B cell (primary cell): ENCODE measurements around the gene MAGED4. TPM values are rescaled to one million over a fixed set of nuclear protein-coding genes. Genes with fewer than 3 reads are reported as not detected.
"Not testable (repeated sequence)": the region's sequence is repeated elsewhere in the genome, so short reads cannot be mapped to it uniquely, and the experiment has no call there.

Experiments used
- ATAC-seq: fragments of 200-7000 bp; cut with Tn5 transposase; one replicate; pipeline ENCODE4 v1.10.0; 2021; ENCODE audit warnings: low read depth, mild to moderate bottlenecking, moderate number of reproducible peaks, moderate library complexity
- CTCF ChIA-PET: fragments of 350-600 bp; sonication (Branson Sonifier 250); formaldehyde crosslinking; loops from one replicate; lab custom pipeline; 2021; ENCODE audit warnings: antibody characterized with exemption, inconsistent platforms; lab: Charles Lee
- POLR2A ChIA-PET: fragments of 350-600 bp; sonication (Branson Sonifier 250); formaldehyde crosslinking; loops from one replicate; lab custom pipeline; 2021; ENCODE audit warnings: antibody characterized with exemption; lab: Charles Lee
- DNase-seq: peaks from one replicate; pipeline ENCODE4 v3.0.0; 2013
- H2AFZ ChIP-seq: 2 replicates; pipeline ENCODE4 v1.6.1; 2012; ENCODE audit warnings: mild to moderate bottlenecking, low read depth, low read length; ENCODE audit not compliant: insufficient read depth, poor library complexity, severe bottlenecking
- H3K27ac ChIP-seq, 2 donors: 1 replicate in 1 of 2; 2 replicates in 1 of 2; pipeline ENCODE4 v1.5.1; 2012 to 2013; ENCODE audit warnings: low read length in 2 of 2, mild to moderate bottlenecking in 2 of 2, moderate library complexity in 1 of 2
- H3K27me3 ChIP-seq, 4 experiments: fragments of 200-600 bp in 1 of 4; sonication (generic) in 1 of 4; replicated peaks in 1 of 4; 1 replicate in 2 of 4; 2 replicates in 2 of 4; pipeline versions ENCODE4 v1.6.1 to v1.7.0; 2013 to 2016; ENCODE audit warnings: low read length in 3 of 4, mild to moderate bottlenecking in 2 of 4, mixed read lengths in 1 of 4, moderate library complexity in 1 of 4; ENCODE audit not compliant: insufficient read depth in 4 of 4, control insufficient read depth in 3 of 4; ENCODE audit errors: control extremely low read depth in 1 of 4
- H3K36me3 ChIP-seq, 2 experiments: replicated peaks in 1 of 2; 1 replicate in 1 of 2; 2 replicates in 1 of 2; pipeline versions ENCODE4 v1.6.1 to v1.7.1; 2013; ENCODE audit warnings: low read length in 1 of 2; ENCODE audit not compliant: insufficient read depth in 2 of 2, control insufficient read depth in 1 of 2; ENCODE audit errors: control extremely low read depth in 1 of 2, extremely low read depth in 1 of 2
- H3K4me1 ChIP-seq, 2 donors: fragments of 200-600 bp in 1 of 2; sonication (generic) in 1 of 2; 1 replicate in 1 of 2; 2 replicates in 1 of 2; pipeline versions ENCODE4 v1.5.1 to v1.6.1; 2013 to 2017; ENCODE audit warnings: low read length in 2 of 2; ENCODE audit not compliant: control insufficient read depth in 2 of 2, insufficient read depth in 2 of 2
- H3K4me2 ChIP-seq: replicated peaks from 2 replicates; pipeline ENCODE3; 2012; ENCODE audit warnings: mild to moderate bottlenecking, low read depth, low read length; ENCODE audit not compliant: poor library complexity, severe bottlenecking
- H3K4me3 ChIP-seq, 5 experiments: fragments of 200-600 bp in 1 of 5; sonication (generic) in 1 of 5; 1 replicate in 3 of 5; 2 replicates in 2 of 5; pipeline versions ENCODE4 v1.5.1 to v1.7.0; 2011 to 2016; ENCODE audit warnings: low read length in 4 of 5, mild to moderate bottlenecking in 4 of 5, low read depth in 2 of 5, control low read depth in 1 of 5, moderate library complexity in 1 of 5; ENCODE audit not compliant: insufficient read depth in 1 of 5; ENCODE audit errors: control extremely low read depth in 1 of 5, extremely low read depth in 1 of 5
- H3K79me2 ChIP-seq: fragments of 200-600 bp; sonication (generic); one replicate; pipeline ENCODE4 v1.6.0; 2016; ENCODE audit warnings: low read length; ENCODE audit not compliant: control insufficient read depth, insufficient read depth
- H3K9ac ChIP-seq: fragments of 200-600 bp; sonication (generic); 2 replicates; pipeline ENCODE4 v1.6.1; 2017; ENCODE audit warnings: mild to moderate bottlenecking, low read length, moderate library complexity
- H3K9me3 ChIP-seq, 3 donors: one replicate each; pipeline versions ENCODE4 v1.6.1 to v1.7.1; 2013; ENCODE audit warnings: low read length in 2 of 3; ENCODE audit not compliant: control insufficient read depth in 2 of 3, insufficient read depth in 1 of 3; ENCODE audit errors: control extremely low read depth in 1 of 3
- H4K20me1 ChIP-seq: 2 replicates; pipeline ENCODE4 v1.6.0; 2012; ENCODE audit warnings: mild to moderate bottlenecking, low read length; ENCODE audit not compliant: insufficient read depth, control insufficient read depth, poor library complexity, severe bottlenecking
- H3K27ac Mint-ChIP-seq: one replicate; pipeline ENCODE4 v1.8.0; 2021; ENCODE audit warnings: mixed read lengths
- H3K27me3 Mint-ChIP-seq: one replicate; pipeline ENCODE4 v1.8.0; 2021; ENCODE audit warnings: mixed read lengths
- H3K4me1 Mint-ChIP-seq: one replicate; pipeline ENCODE4 v1.8.0; 2021; ENCODE audit warnings: mixed read lengths
- H3K4me3 Mint-ChIP-seq: one replicate; pipeline ENCODE4 v1.8.0; 2021; ENCODE audit warnings: mixed read lengths
- H3K9me3 Mint-ChIP-seq: one replicate; pipeline ENCODE4 v1.8.0; 2022; ENCODE audit warnings: mixed read lengths; ENCODE audit not compliant: insufficient read depth
- EZH2 ChIP-seq: IDR thresholded peaks from 2 replicates; pipeline ENCODE4 v1.6.1; 2012; ENCODE audit warnings: borderline replicate concordance, low read depth, mild to moderate bottlenecking, moderate library complexity, low read length; ENCODE audit not compliant: insufficient read depth, poor library complexity, severe bottlenecking
- WGBS: methylation state at CpG from one replicate; pipeline ENCODE4 v1.1.5; 2013; ENCODE audit warnings: missing lambda C conversion rate; ENCODE audit not compliant: insufficient coverage; 5-methylcytosine and 5-hydroxymethylcytosine counted together
- intact Hi-C: fragments of 100-400 bp; cut with micrococcal nuclease; formaldehyde crosslinking; loops from one replicate; pipeline ENCODE4 v1.10.0; 2022
- polyA minus RNA-seq: library from RNA; depleted of rRNA, polyadenylated mRNA; stranded (reverse); fragments of >200 nt; gene quantifications from 2 replicates; pipeline ENCODE4 v1.2.3, GENCODE V29; 2012
- polyA plus RNA-seq: library from polyadenylated mRNA; depleted of rRNA; stranded (reverse); fragments of >200 nt; gene quantifications from 2 replicates; pipeline ENCODE4 v1.2.3, GENCODE V29; 2012
- total RNA-seq, 2 donors: library from RNA; stranded (reverse); fragments of 120-200 nt in 1 of 2; gene quantifications; 1 replicate in 1 of 2; 2 replicates in 1 of 2; pipeline versions ENCODE4 v1.2.3 to v1.2.4, GENCODE V29; 2013 to 2022
- TF ChIP-seq, protein P1 (sequence below): fragments of 200-600 bp; IDR thresholded peaks from one replicate; pipeline ENCODE4 v1.8.0; 2022; ENCODE audit warnings: antibody characterized with exemption, mild to moderate bottlenecking

Gene MAGED4, protein sequence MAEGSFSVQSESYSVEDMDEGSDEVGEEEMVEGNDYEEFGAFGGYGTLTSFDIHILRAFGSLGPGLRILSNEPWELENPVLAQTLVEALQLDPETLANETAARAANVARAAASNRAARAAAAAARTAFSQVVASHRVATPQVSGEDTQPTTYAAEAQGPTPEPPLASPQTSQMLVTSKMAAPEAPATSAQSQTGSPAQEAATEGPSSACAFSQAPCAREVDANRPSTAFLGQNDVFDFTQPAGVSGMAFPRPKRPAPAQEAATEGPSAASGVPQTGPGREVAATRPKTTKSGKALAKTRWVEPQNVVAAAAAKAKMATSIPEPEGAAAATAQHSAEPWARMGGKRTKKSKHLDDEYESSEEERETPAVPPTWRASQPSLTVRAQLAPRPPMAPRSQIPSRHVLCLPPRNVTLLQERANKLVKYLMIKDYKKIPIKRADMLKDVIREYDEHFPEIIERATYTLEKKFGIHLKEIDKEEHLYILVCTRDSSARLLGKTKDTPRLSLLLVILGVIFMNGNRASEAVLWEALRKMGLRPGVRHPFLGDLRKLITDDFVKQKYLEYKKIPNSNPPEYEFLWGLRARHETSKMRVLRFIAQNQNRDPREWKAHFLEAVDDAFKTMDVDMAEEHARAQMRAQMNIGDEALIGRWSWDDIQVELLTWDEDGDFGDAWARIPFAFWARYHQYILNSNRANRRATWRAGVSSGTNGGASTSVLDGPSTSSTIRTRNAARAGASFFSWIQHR
- 8.6 and 12.1 TPM in 2 replicates for total RNA-seq
- 6.7 TPM for total RNA-seq (2013)
- polyA plus RNA-seq = 4.8 and 12.2 TPM in 2 replicates
- polyA minus RNA-seq = 0.94 and 6.0 TPM in 2 replicates

DNA sequence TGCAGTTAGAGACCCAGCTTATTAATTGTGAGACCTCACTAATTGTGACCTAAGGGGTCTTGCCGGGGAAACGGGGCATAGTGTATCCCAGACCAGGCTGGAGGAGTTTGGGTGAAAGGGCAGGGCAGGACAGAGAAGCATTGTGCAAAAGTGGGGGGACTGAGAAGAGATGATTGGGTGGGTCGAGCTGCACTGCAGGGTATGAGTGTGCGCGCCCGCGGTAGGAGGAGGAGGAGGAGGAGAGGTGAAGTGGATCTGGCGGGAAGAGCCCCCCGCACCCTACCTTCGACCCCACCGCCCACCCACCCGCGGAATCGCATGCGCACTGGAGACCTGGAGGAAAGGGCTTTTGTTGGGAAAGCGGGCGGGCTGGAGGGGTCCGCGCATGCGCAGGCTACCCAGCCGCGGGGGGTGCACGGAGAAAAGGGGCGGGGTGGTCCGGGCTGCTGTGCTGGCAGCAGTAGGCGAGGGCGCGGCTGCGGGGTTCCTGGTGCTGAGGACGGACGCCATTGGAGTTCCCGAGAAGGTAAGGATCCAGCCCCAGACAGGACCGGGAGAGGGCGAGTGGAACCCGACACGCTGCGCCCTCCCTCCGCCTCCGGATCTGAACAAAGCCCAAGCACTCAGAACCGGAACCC is at the start of gene MAGED4:
MAGED4 (plus strand) TSS at position 449 of the 638 bp plus-strand sequence. CDS start 1,035 bp downstream, outside the sequence.
- H3K9me3 ChIP-seq, H2AFZ ChIP-seq, H3K27ac Mint-ChIP-seq, intact Hi-C loops, H3K4me3 ChIP-seq, H3K9ac ChIP-seq, H4K20me1 ChIP-seq, H3K79me2 ChIP-seq, H3K27me3 Mint-ChIP-seq, H3K4me1 ChIP-seq, H3K4me2 ChIP-seq, H3K9me3 Mint-ChIP-seq, DNase-seq, H3K4me3 Mint-ChIP-seq, H3K27ac ChIP-seq, H3K27me3 ChIP-seq, H3K4me1 Mint-ChIP-seq, H3K36me3 ChIP-seq, POLR2A ChIA-PET, CTCF ChIA-PET: not testable (repeated sequence)
- WGBS = no CpG with 5 or more reads among the region's 40 CpGs
- ATAC-seq = peak; percentile 62

DNA sequence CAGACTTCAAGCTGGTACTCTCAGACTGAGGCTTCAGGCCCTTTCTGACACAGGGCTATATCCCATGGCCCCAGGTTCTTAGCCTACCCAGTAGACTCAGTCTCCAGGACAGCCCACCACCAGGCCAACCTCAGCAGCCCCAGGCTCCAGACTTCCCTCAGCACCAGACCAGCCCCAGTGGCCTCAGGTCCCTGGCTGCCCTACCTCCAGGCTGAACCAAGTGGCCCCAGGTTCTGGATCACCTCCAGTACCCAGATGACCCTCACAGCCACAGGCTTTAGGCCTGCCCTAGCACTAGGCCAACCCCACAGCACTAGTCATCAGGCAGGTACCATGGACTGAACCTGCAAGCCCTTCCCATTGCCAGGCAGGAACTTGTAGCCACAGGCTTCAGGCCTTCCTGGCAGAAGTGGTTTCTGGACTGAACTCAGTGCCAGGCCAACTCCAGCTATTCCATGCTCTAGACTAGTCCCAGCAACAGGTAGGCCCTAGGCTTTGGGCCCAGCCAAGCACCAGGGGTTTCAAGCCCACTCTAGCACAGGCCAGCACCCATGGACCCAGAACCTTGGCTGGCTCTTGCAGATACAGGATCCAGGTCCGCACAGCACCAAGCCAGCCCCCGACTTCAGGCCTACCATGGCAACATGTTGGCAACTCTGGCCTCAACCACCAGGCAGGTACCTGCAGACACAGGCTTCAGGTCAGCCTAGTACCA is 45.7 kb upstream of the MAGED4 start:
- ATAC-seq = no peak
- Mint-ChIP-seq H3K4me3 (no peak overlapping the region), H3K4me1 (peaks cover 4% of the 10 kb centered on the region), H3K27me3 (no peaks in the 10 kb centered on the region), H3K27ac (no peak overlapping the region), H3K9me3 (no peaks in the 10 kb centered on the region)
- H3K4me1 ChIP-seq = no peaks in the 10 kb centered on the region
- H3K36me3 ChIP-seq = no peaks in the 10 kb centered on the region
- no peaks in the 10 kb centered on the region for H3K79me2 ChIP-seq
- TF ChIP-seq, protein P1, sequence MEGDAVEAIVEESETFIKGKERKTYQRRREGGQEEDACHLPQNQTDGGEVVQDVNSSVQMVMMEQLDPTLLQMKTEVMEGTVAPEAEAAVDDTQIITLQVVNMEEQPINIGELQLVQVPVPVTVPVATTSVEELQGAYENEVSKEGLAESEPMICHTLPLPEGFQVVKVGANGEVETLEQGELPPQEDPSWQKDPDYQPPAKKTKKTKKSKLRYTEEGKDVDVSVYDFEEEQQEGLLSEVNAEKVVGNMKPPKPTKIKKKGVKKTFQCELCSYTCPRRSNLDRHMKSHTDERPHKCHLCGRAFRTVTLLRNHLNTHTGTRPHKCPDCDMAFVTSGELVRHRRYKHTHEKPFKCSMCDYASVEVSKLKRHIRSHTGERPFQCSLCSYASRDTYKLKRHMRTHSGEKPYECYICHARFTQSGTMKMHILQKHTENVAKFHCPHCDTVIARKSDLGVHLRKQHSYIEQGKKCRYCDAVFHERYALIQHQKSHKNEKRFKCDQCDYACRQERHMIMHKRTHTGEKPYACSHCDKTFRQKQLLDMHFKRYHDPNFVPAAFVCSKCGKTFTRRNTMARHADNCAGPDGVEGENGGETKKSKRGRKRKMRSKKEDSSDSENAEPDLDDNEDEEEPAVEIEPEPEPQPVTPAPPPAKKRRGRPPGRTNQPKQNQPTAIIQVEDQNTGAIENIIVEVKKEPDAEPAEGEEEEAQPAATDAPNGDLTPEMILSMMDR = no peak
- no peak for TF ChIP-seq EZH2
- H3K9me3 ChIP-seq = no peaks in the 10 kb centered on the region
- H4K20me1 ChIP-seq = no peaks in the 10 kb centered on the region
- no peak overlapping the region for H3K9ac ChIP-seq
- no peak overlapping the region for H3K4me2 ChIP-seq
- H3K4me3 ChIP-seq = no peak overlapping the region
- ChIA-PET CTCF (no interaction called here), POLR2A (no interaction called here)
- H3K27ac ChIP-seq = no peak overlapping the region
- H3K27me3 ChIP-seq = no peaks in the 10 kb centered on the region
- no peak overlapping the region for H2AFZ ChIP-seq
- intact Hi-C loops = no loop called here
- no peak for DNase-seq
- 100% methylated on average over 2 of the region's 2 CpGs for WGBS
